Airway epithelial cell (primary cell): ENCODE data around the gene PHF2. TPM values are rescaled to one million over a fixed set of nuclear protein-coding genes. Genes with fewer than 3 reads are reported as not detected.

Experiments
- total RNA-seq: library from RNA; depleted of rRNA; stranded (reverse); fragments of >200 nt; gene quantifications from 2 replicates; pipeline ENCODE4 v1.2.3, GENCODE V29; 2015

The PHF2 gene
- total RNA-seq, result 8.4 and 12.1 TPM in 2 replicates

GRCh38 chr9:93576258-93577077, at the start of gene PHF2:
PHF2 (plus strand) TSS chr9:93576584; CDS start chr9:93576774, 190 bp downstream.

Other genes starting within 250 kb of the PHF2 start
- gene FAM120A, start 124.9 kb upstream of the PHF2 start, total RNA-seq, result 59.6 and 84.1 TPM in 2 replicates
- 23.6 and 25.3 TPM in 2 replicates for gene FAM120AOS, start 123.0 kb upstream of the PHF2 start, total RNA-seq